K562 (cell line): ENCODE results near the gene RTF1. TPM values are rescaled to one million over a fixed set of nuclear protein-coding genes. Genes with fewer than 3 reads are reported as not detected.

Experiments
- CXXC5 ChIP-seq: fragments of 250-450 bp; sonication (Bioruptor Pico); IDR thresholded peaks from 2 replicates; pipeline ENCODE4 v1.8.0; 2022; ENCODE audit warnings: inconsistent platforms, mild to moderate bottlenecking, moderate library complexity
- ERF ChIP-seq: fragments of 450-650 bp; formaldehyde crosslinking; IDR thresholded peaks from 2 replicates; pipeline ENCODE4 v1.4.0; 2020; ENCODE audit warnings: mild to moderate bottlenecking, mixed read lengths
- FOXA3 ChIP-seq, 2 experiments: fragments of 450-650 bp in 1 of 2; sonication (generic) in 1 of 2; formaldehyde crosslinking; IDR thresholded peaks in 1 of 2; conservative IDR thresholded peaks in 1 of 2; 2 replicates each; pipeline versions ENCODE4 v1.4.0 to v1.8.0; 2020 to 2022; ENCODE audit warnings: mild to moderate bottlenecking in 2 of 2, missing genetic modification reagents in 1 of 2
- LEF1 ChIP-seq: fragments of 450-650 bp; IDR thresholded peaks from 2 replicates; pipeline ENCODE4 v1.6.1; 2016; ENCODE audit warnings: mild to moderate bottlenecking
- POLR2AphosphoS5 ChIP-seq: IDR thresholded peaks from 2 replicates; pipeline ENCODE4 v1.6.1; 2011; ENCODE audit warnings: mild to moderate bottlenecking, low read depth, low read length, moderate library complexity; ENCODE audit not compliant: control insufficient read depth, insufficient read depth
- RB1 ChIP-seq: fragments of 450-650 bp; IDR thresholded peaks from 2 replicates; pipeline ENCODE4 v1.6.1; 2017; ENCODE audit warnings: low read depth, mild to moderate bottlenecking
- RBM15 ChIP-seq: fragments of 200-400 bp; formaldehyde crosslinking; IDR thresholded peaks from 2 replicates; pipeline ENCODE4 v1.6.1; 2018; ENCODE audit warnings: mild to moderate bottlenecking, low read length, moderate library complexity; ENCODE audit not compliant: insufficient read depth
- SRSF1 ChIP-seq: fragments of 200-400 bp; formaldehyde crosslinking; IDR thresholded peaks from 2 replicates; pipeline ENCODE4 v1.6.1; 2017; ENCODE audit warnings: mild to moderate bottlenecking, low read depth, low read length, moderate library complexity
- TBL1XR1 ChIP-seq, 2 experiments: IDR thresholded peaks; 2 replicates each; pipeline ENCODE4 v1.6.1; 2012; ENCODE audit warnings: improper control_type of control experiment in 2 of 2, low read length in 2 of 2, mild to moderate bottlenecking in 1 of 2
- TCF3 ChIP-seq: sonication (generic); formaldehyde crosslinking; IDR thresholded peaks from 2 replicates; pipeline ENCODE4 v1.4.0; 2020; ENCODE audit warnings: mild to moderate bottlenecking, missing genetic modification reagents
- ZBTB17 ChIP-seq: fragments of 450-650 bp; formaldehyde crosslinking; IDR thresholded peaks from 2 replicates; pipeline ENCODE4 v1.4.0; 2020; ENCODE audit warnings: mild to moderate bottlenecking
- ZC3H11A ChIP-seq: IDR thresholded peaks from 2 replicates; pipeline ENCODE4 v1.6.1; 2012; ENCODE audit warnings: low read depth, low read length, improper control_type of control experiment
- ZNF134 ChIP-seq: fragments of 250-450 bp; sonication (Bioruptor Pico); conservative IDR thresholded peaks from 2 replicates; pipeline ENCODE4 v1.4.0; 2020
- ZNF561 ChIP-seq: fragments of 450-650 bp; formaldehyde crosslinking; conservative IDR thresholded peaks from 2 replicates; pipeline ENCODE4 v1.4.0; 2020; ENCODE audit warnings: mild to moderate bottlenecking, moderate library complexity
- polyA plus RNA-seq, 8 experiments: library from polyadenylated mRNA; depleted of rRNA in 4 of 8; stranded (reverse) in 5 of 8; unstranded in 3 of 8; fragments of >200 nt; fragmentation: Nextera tagmentation in 2 of 8; fragmentation: Illumina TruSeq in 1 of 8; extraction: Ambion mirVana in 2 of 8; extraction: Trizol in 1 of 8; gene quantifications; 2 replicates each; pipeline versions ENCODE4 v1.2.1 to v1.2.3, GENCODE V29; 2011 to 2014; ENCODE audit warnings: inconsistent platforms in 1 of 8, missing spikeins in 1 of 8
- total RNA-seq, 7 experiments: library from RNA; depleted of rRNA in 6 of 7; stranded (reverse); fragments of >200 nt in 6 of 7; fragmentation: Illumina TruSeq in 2 of 7; extraction: Trizol in 2 of 7; gene quantifications; 2 replicates each; pipeline versions ENCODE4 v1.2.1 to v1.2.3, GENCODE V29; 2011 to 2021; ENCODE audit warnings: low replicate concordance in 1 of 7
- TF ChIP-seq, protein P1 (sequence below): fragments of 250-450 bp; sonication (Bioruptor Pico); IDR thresholded peaks from 2 replicates; pipeline ENCODE4 v1.8.0; 2021; ENCODE audit warnings: moderate library complexity, mild to moderate bottlenecking, inconsistent platforms
- TF ChIP-seq, protein P2 (sequence below): IDR thresholded peaks from 2 replicates; pipeline ENCODE4 v1.6.1; 2016; ENCODE audit warnings: missing genetic modification characterization, missing compliant biosample characterization
- TF ChIP-seq, protein P3 (sequence below): fragments of 200-800 bp; sonication (Bioruptor generic); IDR thresholded peaks from 2 replicates; pipeline ENCODE4 v1.6.1; 2017; ENCODE audit warnings: missing genetic modification characterization, missing compliant biosample characterization
- TF ChIP-seq, protein P4 (sequence below): fragments of 450-650 bp; formaldehyde crosslinking; IDR thresholded peaks from 2 replicates; pipeline ENCODE4 v1.4.0; 2020; ENCODE audit warnings: mild to moderate bottlenecking, moderate library complexity
- TF ChIP-seq, protein P5 (sequence below): fragments of 150-350 bp; conservative IDR thresholded peaks from 2 replicates; pipeline ENCODE4 v1.6.1; 2014; ENCODE audit warnings: low read length

Gene RTF1
- total and polyA plus RNA-seq, 9 of the 15 experiments (the other 6 are each of a cell fraction or from before 2014, with no cell fraction given): 7.6 to 69.5 (median 31.5) TPM

DNA sequence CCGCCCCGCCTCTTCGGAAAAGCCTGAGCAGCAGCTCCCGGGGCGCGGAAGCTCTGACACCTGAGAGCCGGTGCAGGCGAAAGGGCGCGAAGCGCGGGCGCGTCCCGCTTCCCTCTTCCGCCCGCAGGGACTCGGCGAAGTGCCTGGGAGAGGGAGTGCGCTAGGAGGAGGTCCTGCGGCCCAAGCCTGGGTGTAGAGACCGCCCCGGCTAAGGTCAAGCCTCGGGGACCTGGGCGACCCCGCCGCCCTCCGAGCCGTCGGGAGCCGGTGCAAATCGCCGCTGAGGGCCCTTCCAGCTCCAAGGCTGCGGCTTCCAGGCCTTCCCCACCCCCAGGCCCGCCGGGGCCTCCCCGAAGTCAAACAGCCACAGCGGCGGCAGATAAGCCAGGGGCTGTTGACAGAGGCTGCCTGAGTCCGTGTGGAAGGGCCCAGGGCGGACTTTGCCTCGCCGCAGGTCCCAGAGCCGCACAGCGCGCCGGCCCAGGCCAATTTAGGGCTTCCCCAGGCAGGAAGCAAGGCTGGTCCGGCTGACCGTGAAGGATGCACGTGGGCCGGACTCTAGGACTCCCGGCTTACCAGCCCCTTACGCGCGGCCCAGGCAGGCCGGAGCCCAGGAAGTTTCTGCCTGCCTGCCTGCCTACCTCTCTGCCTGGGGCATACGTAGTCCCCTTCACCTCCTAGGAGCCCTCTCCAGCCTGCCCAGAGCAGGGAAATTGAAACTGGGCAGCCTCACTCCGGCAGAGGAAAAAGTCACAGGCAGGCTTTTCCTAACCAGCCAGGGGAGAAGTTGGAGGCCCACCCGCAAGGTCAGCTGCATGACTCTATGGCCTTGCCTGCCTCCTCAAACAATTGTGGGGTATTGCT is 79.1 kb downstream of the RTF1 start (continued):
- peak in 1 of 2 experiments; percentile 55; a peak in 1 of 4 replicates for TF ChIP-seq TBL1XR1 (IDR thresholded peaks at IDR 0.05; ENCODE audit: low read length in 2 of 2)
- TF ChIP-seq FOXA3 (CRISPR knock-in tag; conservative IDR thresholded peaks at IDR 0.05 in 1 of 2, IDR thresholded peaks at IDR 0.05 in 1 of 2): peak; percentile 78 to 97
- 0 out of 2 replicates have a peak, but pooled peaks have one; percentile 56 for TF ChIP-seq ERF (CRISPR knock-in tag)
- TF ChIP-seq ZBTB17 (CRISPR knock-in tag): 0 out of 2 replicates have a peak, but pooled peaks have one; percentile 31
- TF ChIP-seq POLR2AphosphoS5: no peak
- no peak for TF ChIP-seq ZC3H11A
- TF ChIP-seq, protein P1, sequence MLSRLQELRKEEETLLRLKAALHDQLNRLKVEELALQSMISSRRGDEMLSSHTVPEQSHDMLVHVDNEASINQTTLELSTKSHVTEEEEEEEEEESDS (CRISPR knock-in tag): no peak
- peak; percentile 52 for TF ChIP-seq TCF3 (CRISPR knock-in tag)
- no peak for TF ChIP-seq RBM15
- TF ChIP-seq RB1: peak; percentile 53
- TF ChIP-seq LEF1: 0 out of 2 replicates have a peak, but pooled peaks have one; percentile 53
- TF ChIP-seq ZNF561 (CRISPR knock-in tag): no peak
- TF ChIP-seq SRSF1: peak; percentile 72; the same call in 1 of the 2 replicates
- no peak for TF ChIP-seq ZNF134 (CRISPR knock-in tag)
- TF ChIP-seq, protein P2, sequence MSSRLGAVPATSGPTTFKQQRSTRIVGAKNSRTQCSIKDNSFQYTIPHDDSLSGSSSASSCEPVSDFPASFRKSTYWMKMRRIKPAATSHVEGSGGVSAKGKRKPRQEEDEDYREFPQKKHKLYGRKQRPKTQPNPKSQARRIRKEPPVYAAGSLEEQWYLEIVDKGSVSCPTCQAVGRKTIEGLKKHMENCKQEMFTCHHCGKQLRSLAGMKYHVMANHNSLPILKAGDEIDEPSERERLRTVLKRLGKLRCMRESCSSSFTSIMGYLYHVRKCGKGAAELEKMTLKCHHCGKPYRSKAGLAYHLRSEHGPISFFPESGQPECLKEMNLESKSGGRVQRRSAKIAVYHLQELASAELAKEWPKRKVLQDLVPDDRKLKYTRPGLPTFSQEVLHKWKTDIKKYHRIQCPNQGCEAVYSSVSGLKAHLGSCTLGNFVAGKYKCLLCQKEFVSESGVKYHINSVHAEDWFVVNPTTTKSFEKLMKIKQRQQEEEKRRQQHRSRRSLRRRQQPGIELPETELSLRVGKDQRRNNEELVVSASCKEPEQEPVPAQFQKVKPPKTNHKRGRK: no peak
- peak; percentile 78 for TF ChIP-seq CXXC5 (CRISPR knock-in tag)
- TF ChIP-seq, protein P3, sequence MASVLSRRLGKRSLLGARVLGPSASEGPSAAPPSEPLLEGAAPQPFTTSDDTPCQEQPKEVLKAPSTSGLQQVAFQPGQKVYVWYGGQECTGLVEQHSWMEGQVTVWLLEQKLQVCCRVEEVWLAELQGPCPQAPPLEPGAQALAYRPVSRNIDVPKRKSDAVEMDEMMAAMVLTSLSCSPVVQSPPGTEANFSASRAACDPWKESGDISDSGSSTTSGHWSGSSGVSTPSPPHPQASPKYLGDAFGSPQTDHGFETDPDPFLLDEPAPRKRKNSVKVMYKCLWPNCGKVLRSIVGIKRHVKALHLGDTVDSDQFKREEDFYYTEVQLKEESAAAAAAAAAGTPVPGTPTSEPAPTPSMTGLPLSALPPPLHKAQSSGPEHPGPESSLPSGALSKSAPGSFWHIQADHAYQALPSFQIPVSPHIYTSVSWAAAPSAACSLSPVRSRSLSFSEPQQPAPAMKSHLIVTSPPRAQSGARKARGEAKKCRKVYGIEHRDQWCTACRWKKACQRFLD (CRISPR knock-in tag): peak; percentile 42; the same call in 1 of the 2 replicates
- TF ChIP-seq, protein P4, sequence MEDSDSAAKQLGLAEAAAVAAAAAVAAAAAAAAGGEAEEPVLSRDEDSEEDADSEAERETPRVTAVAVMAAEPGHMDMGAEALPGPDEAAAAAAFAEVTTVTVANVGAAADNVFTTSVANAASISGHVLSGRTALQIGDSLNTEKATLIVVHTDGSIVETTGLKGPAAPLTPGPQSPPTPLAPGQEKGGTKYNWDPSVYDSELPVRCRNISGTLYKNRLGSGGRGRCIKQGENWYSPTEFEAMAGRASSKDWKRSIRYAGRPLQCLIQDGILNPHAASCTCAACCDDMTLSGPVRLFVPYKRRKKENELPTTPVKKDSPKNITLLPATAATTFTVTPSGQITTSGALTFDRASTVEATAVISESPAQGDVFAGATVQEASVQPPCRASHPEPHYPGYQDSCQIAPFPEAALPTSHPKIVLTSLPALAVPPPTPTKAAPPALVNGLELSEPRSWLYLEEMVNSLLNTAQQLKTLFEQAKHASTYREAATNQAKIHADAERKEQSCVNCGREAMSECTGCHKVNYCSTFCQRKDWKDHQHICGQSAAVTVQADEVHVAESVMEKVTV (CRISPR knock-in tag): no peak
- TF ChIP-seq, protein P5, sequence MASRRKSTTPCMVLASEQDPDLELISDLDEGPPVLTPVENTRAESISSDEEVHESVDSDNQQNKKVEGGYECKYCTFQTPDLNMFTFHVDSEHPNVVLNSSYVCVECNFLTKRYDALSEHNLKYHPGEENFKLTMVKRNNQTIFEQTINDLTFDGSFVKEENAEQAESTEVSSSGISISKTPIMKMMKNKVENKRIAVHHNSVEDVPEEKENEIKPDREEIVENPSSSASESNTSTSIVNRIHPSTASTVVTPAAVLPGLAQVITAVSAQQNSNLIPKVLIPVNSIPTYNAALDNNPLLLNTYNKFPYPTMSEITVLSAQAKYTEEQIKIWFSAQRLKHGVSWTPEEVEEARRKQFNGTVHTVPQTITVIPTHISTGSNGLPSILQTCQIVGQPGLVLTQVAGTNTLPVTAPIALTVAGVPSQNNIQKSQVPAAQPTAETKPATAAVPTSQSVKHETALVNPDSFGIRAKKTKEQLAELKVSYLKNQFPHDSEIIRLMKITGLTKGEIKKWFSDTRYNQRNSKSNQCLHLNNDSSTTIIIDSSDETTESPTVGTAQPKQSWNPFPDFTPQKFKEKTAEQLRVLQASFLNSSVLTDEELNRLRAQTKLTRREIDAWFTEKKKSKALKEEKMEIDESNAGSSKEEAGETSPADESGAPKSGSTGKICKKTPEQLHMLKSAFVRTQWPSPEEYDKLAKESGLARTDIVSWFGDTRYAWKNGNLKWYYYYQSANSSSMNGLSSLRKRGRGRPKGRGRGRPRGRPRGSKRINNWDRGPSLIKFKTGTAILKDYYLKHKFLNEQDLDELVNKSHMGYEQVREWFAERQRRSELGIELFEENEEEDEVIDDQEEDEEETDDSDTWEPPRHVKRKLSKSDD: no peak
